GM12878 (cell line): Measurements from ENCODE around the gene CPA2. TPM values are rescaled to one million over a fixed set of nuclear protein-coding genes. Genes with fewer than 3 reads are reported as not detected.

Experiments
- ATAC-seq: fragments of 200-7000 bp; cut with Tn5 transposase; 3 replicates; pipeline ENCODE4 v1.9.1; 2020; ENCODE audit warnings: mild to moderate bottlenecking, moderate library complexity
- BruUV-seq: library from RNA; stranded (reverse); fragments of 400-500 nt; replicated peaks from 2 replicates; lab custom pipeline; 2021; lab: Mats Ljungman, UMichigan
- CTCF ChIA-PET: fragments of 300-600 bp; sonication (Branson Sonifier 250); formaldehyde crosslinking; extraction: SDS; loops from one replicate; lab custom pipeline; 2021; ENCODE audit warnings: inconsistent platforms; lab: Yijun Ruan, JAX
- POLR2A ChIA-PET: fragments of 350-600 bp; formaldehyde crosslinking; extraction: SDS; loops from one replicate; lab custom pipeline; 2021; ENCODE audit warnings: inconsistent platforms; lab: Charles Lee
- RAD21 ChIA-PET: fragments of 300-600 bp; sonication (Branson Sonifier 250); formaldehyde crosslinking; loops from one replicate; lab custom pipeline; 2023; ENCODE audit warnings: antibody characterized with exemption; ENCODE audit not compliant: unreplicated experiment; lab: Charles Lee
- SMC1A ChIA-PET: fragments of 300-600 bp; sonication (Branson Sonifier 250); formaldehyde crosslinking; loops from one replicate; lab custom pipeline; 2023; ENCODE audit not compliant: unreplicated experiment, uncharacterized antibody; lab: Charles Lee
- DNase-seq: peaks from one replicate; pipeline ENCODE4 v3.0.0-alpha.2; 2011; ENCODE audit warnings: low read depth, low spot score
- FAIRE-seq: peaks from 3 replicates; lab custom pipeline; 2011; peaks lifted over from hg19 to GRCh38; lab: Jason Lieb, UNC
- H2AFZ ChIP-seq: 2 replicates; pipeline ENCODE4 v1.6.0; 2011; ENCODE audit warnings: low read depth, low read length, control low read depth; ENCODE audit not compliant: control insufficient read depth
- H3K27ac ChIP-seq: 2 replicates; pipeline ENCODE4 v1.5.1; 2011; ENCODE audit warnings: control low read depth; ENCODE audit not compliant: control insufficient read depth, insufficient read depth
- H3K27me3 ChIP-seq, 2 experiments: replicated peaks in 1 of 2; 2 replicates each; pipeline versions ENCODE4 v1.6.0 to v1.6.1; 2011; ENCODE audit warnings: low read length in 1 of 2; ENCODE audit not compliant: control insufficient read depth in 2 of 2, insufficient read depth in 2 of 2
- H3K36me3 ChIP-seq, 2 experiments: 2 replicates each; pipeline ENCODE4 v1.5.1; 2011; ENCODE audit warnings: low read length in 1 of 2; ENCODE audit not compliant: control insufficient read depth in 2 of 2, insufficient read depth in 2 of 2
- H3K4me1 ChIP-seq: 2 replicates; pipeline ENCODE4 v1.6.1; 2011; ENCODE audit warnings: mild to moderate bottlenecking, low read length, moderate library complexity, mixed read lengths; ENCODE audit not compliant: control insufficient read depth, insufficient read depth
- H3K4me2 ChIP-seq: 2 replicates; pipeline ENCODE4 v1.6.0; 2011; ENCODE audit warnings: control low read depth; ENCODE audit not compliant: control insufficient read depth, insufficient read depth
- H3K4me3 ChIP-seq: fragments of 200-600 bp; sonication (generic); 2 replicates; pipeline ENCODE4 v1.5.1; 2016
- H3K79me2 ChIP-seq: 2 replicates; pipeline ENCODE4 v1.6.0; 2011; ENCODE audit warnings: low read length; ENCODE audit not compliant: control insufficient read depth, insufficient read depth
- H3K9ac ChIP-seq: 2 replicates; pipeline ENCODE4 v1.8.0; 2011; ENCODE audit warnings: low read length, control low read depth, mixed read lengths; ENCODE audit not compliant: control insufficient read depth, insufficient read depth
- H3K9me3 ChIP-seq: replicated peaks from 3 replicates; pipeline ENCODE4 v1.5.1; 2011; ENCODE audit warnings: mild to moderate bottlenecking, low read length; ENCODE audit not compliant: control insufficient read depth, insufficient read depth
- H4K20me1 ChIP-seq: 2 replicates; pipeline ENCODE4 v1.6.0; 2011; ENCODE audit not compliant: control insufficient read depth, insufficient read depth
- ASH2L ChIP-seq: fragments of 300-600, 200-600 bp; sonication (generic); IDR thresholded peaks from 2 replicates; pipeline ENCODE4 v1.6.1; 2017; ENCODE audit warnings: low read depth, mild to moderate bottlenecking, borderline replicate concordance
- BHLHE40 ChIP-seq, 2 experiments: fragments of 450-650 bp in 1 of 2; IDR thresholded peaks; 2 replicates each; pipeline ENCODE4 v1.6.1; 2011 to 2017; ENCODE audit warnings: low read depth in 2 of 2, borderline replicate concordance in 1 of 2, improper control_type of control experiment in 1 of 2, low read length in 1 of 2, mild to moderate bottlenecking in 1 of 2
- HDAC6 ChIP-seq: fragments of 200-600 bp; sonication (generic); IDR thresholded peaks from one replicate; pipeline ENCODE4 v1.8.0; 2017; ENCODE audit warnings: antibody characterized with exemption; ENCODE audit not compliant: unreplicated experiment
- IKZF2 ChIP-seq, 2 experiments: fragments of 450-650 bp; IDR thresholded peaks; 2 replicates each; pipeline ENCODE4 v1.6.1; 2017; ENCODE audit warnings: mild to moderate bottlenecking in 2 of 2, moderate library complexity in 2 of 2
- LARP7 ChIP-seq: fragments of 450-650 bp; IDR thresholded peaks from 2 replicates; pipeline ENCODE4 v1.6.1; 2017; ENCODE audit warnings: mild to moderate bottlenecking
- RAD51 ChIP-seq: fragments of 450-650 bp; IDR thresholded peaks from 2 replicates; pipeline ENCODE4 v1.6.1; 2016; ENCODE audit warnings: moderate library complexity, mild to moderate bottlenecking, inconsistent platforms
- RBBP5 ChIP-seq: fragments of 200-600 bp; sonication (generic); conservative IDR thresholded peaks from 2 replicates; pipeline ENCODE4 v1.6.1; 2016
- SP1 ChIP-seq: IDR thresholded peaks from one replicate; pipeline ENCODE4 v1.6.1; 2011; ENCODE audit warnings: low read depth, low read length
- TBL1XR1 ChIP-seq: IDR thresholded peaks from 2 replicates; pipeline ENCODE4 v1.6.1; 2012; ENCODE audit warnings: low read depth, low read length, improper control_type of control experiment
- ZNF622 ChIP-seq: fragments of 450-650 bp; IDR thresholded peaks from 2 replicates; pipeline ENCODE4 v1.6.1; 2017; ENCODE audit warnings: mild to moderate bottlenecking, inconsistent platforms
- ZNF687 ChIP-seq: fragments of 450-650 bp; IDR thresholded peaks from 2 replicates; pipeline ENCODE4 v1.6.1; 2017; ENCODE audit warnings: mild to moderate bottlenecking, moderate library complexity
- WGBS: methylation state at CpG from one replicate; pipeline ENCODE4 v1.1.6; 2016; ENCODE audit warnings: low lambda C conversion rate; ENCODE audit not compliant: insufficient replicate concordance, insufficient coverage; ENCODE audit errors: missing lambda C conversion rate; 5-methylcytosine and 5-hydroxymethylcytosine counted together
- in situ Hi-C: fragments of 300-500 bp; cut with MboI; formaldehyde crosslinking; loops from 9 replicates; pipeline ENCODE4 v1.14.3; 2018; ENCODE audit warnings: mixed read lengths
- intact Hi-C: fragments of 100-400 bp; cut with micrococcal nuclease; formaldehyde crosslinking; loops from one replicate; pipeline ENCODE4 v1.14.2; 2022; ENCODE audit not compliant: unreplicated experiment
- polyA plus RNA-seq, 11 experiments: library from polyadenylated mRNA; depleted of rRNA in 4 of 11; unstranded in 6 of 11; stranded (reverse) in 5 of 11; fragments of >200 nt; fragmentation: Nextera tagmentation in 4 of 11; fragmentation: Illumina TruSeq in 1 of 11; extraction: Ambion mirVana in 4 of 11; extraction: Trizol in 1 of 11; gene quantifications; 1 replicate in 1 of 11; 2 replicates in 10 of 11; pipeline versions ENCODE4 v1.2.1 to v1.2.3, GENCODE V29; 2011 to 2016; ENCODE audit warnings: inconsistent platforms in 2 of 11, missing spikeins in 2 of 11, low read depth in 1 of 11
- total RNA-seq, 4 experiments: library from RNA; depleted of rRNA in 3 of 4; stranded (reverse); fragments of >200 nt in 3 of 4; fragmentation: Illumina TruSeq in 1 of 4; extraction: Trizol in 1 of 4; gene quantifications; 2 replicates each; pipeline versions ENCODE4 v1.2.1 to v1.2.3, GENCODE V29; 2013 to 2021
- TF ChIP-seq, protein P1 (sequence below): fragments of 450-650 bp; formaldehyde crosslinking; IDR thresholded peaks from 2 replicates; pipeline ENCODE4 v1.4.0; 2022; ENCODE audit warnings: mild to moderate bottlenecking, moderate library complexity

Gene CPA2
- total and polyA plus RNA-seq, 10 of the 15 experiments (the other 5 are each of a cell fraction or from before 2014, with no cell fraction given) = 0.04 to 1.9 TPM; not detected in 8

GRCh38 chr7:130273081-130273932 lies 6.6 kb downstream of the CPA2 start (continued):
- TF ChIP-seq BHLHE40 (IDR thresholded peaks at IDR 0.05; ENCODE audit: borderline replicate concordance in 1 of 2, low read depth in 2 of 2, low read length in 1 of 2) (no peak), IKZF2 (IDR thresholded peaks at IDR 0.05) (no peak)

DNA sequence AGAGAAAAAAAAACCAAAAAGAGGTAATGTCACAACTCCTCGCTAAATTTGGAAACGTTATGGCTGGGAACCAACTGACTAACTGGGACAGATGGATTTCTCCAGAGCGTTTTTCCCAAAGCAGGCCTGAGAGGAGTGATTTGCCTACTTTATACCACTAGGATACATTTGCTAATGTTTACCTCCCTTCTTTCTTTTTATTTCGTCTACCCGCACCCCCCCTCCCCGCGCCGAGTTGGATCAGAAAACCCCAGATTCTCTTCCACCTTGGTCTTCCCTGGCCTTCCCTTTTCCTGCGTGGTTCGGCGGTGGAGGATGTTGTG lies 7.2 kb downstream of the CPA2 start:
- ChIA-PET RAD21 (no interaction called here), POLR2A (interaction anchor here (0.6 kb wide), 1 partner anchor 183 kb away, joined by 3 read pairs; no protein-coding TSS in a partner anchor), SMC1A (interaction anchor here (1.2 kb wide), 1 partner anchor 30 kb away, joined by 3 read pairs; no protein-coding TSS in a partner anchor), CTCF (interaction anchor here (0.9 kb wide), 2 partner anchors 10 to 17 kb away, joined by 3 to 5 read pairs; no protein-coding TSS in a partner anchor)
- no peaks in the 10 kb centered on the region for H4K20me1 ChIP-seq
- H3K27me3 ChIP-seq = peaks cover 0 to 4% of the 10 kb centered on the region in 2 experiments; a peak in 1 of 4 replicates
- no peak overlapping the region for H2AFZ ChIP-seq
- no peak overlapping the region for H3K4me3 ChIP-seq
- no TSS peak for BruUV-seq
- H3K36me3 ChIP-seq = no peaks in the 10 kb centered on the region
- H3K79me2 ChIP-seq = no peaks in the 10 kb centered on the region
- H3K4me1 ChIP-seq = no peaks in the 10 kb centered on the region
- no peak for DNase-seq
- H3K9ac ChIP-seq = no peak overlapping the region
- no peak overlapping the region for H3K27ac ChIP-seq
- H3K9me3 ChIP-seq = no peaks in the 10 kb centered on the region
- FAIRE-seq = no peak
- in situ Hi-C loops = no loop called here
- no peak overlapping the region for H3K4me2 ChIP-seq
- 86% methylated on average over 11 of the region's 11 CpGs for WGBS
- ATAC-seq = no peak
- intact Hi-C loops = loop anchor here (10.0 kb wide), 1 partner anchor 59 kb away; no protein-coding TSS in a partner anchor
- no peak for TF ChIP-seq SP1
- TF ChIP-seq, protein P1, sequence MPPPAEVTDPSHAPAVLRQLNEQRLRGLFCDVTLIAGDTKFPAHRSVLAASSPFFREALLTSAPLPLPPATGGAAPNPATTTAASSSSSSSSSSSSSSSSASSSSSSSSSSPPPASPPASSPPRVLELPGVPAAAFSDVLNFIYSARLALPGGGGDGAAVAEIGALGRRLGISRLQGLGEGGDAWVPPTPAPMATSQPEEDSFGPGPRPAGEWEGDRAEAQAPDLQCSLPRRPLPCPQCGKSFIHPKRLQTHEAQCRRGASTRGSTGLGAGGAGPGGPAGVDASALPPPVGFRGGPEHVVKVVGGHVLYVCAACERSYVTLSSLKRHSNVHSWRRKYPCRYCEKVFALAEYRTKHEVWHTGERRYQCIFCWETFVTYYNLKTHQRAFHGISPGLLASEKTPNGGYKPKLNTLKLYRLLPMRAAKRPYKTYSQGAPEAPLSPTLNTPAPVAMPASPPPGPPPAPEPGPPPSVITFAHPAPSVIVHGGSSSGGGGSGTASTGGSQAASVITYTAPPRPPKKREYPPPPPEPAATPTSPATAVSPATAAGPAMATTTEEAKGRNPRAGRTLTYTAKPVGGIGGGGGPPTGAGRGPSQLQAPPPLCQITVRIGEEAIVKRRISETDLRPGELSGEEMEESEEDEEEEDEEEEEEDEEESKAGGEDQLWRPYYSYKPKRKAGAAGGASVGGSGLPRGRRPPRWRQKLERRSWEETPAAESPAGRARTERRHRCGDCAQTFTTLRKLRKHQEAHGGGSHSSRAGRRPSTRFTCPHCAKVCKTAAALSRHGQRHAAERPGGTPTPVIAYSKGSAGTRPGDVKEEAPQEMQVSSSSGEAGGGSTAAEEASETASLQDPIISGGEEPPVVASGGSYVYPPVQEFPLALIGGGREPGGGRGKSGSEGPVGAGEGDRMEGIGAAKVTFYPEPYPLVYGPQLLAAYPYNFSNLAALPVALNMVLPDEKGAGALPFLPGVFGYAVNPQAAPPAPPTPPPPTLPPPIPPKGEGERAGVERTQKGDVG (CRISPR knock-in tag) = no peak
- TF ChIP-seq ZNF687 = no peak
- TF ChIP-seq HDAC6 = no peak
- TF ChIP-seq RAD51 = no peak
- TF ChIP-seq TBL1XR1 = no peak
- no peak for TF ChIP-seq LARP7
- TF ChIP-seq RBBP5 = no peak
- no peak for TF ChIP-seq ASH2L
- TF ChIP-seq ZNF622 = no peak
